Measurements from ENCODE around the gene WNT7A. TPM values are rescaled to one million over a fixed set of nuclear protein-coding genes. Genes with fewer than 3 reads are reported as not detected.

The WNT7A gene
- total RNA-seq, 2 donors from 2014 or later = under 0.01 TPM

GRCh38 chr3:13901935-13902584 is 22.2 kb upstream of the WNT7A start:
- peaks cover 0 to 44% (median 0%) of the 10 kb centered on the region in 3 donors for H3K9me3 ChIP-seq
- no peaks in the 10 kb centered on the region for H3K27me3 ChIP-seq
- TF ChIP-seq CTCF (IDR thresholded peaks at IDR 0.05) (no peak), POLR2A (IDR thresholded peaks at IDR 0.05) (no peak)
- ATAC-seq (no peak), DNase-seq (no peak)
- no peak overlapping the region for H3K4me3 ChIP-seq
- H3K4me1 ChIP-seq = no peaks in the 10 kb centered on the region
- intact Hi-C loops (cut with DNase I) = no loop called here
- H3K27ac ChIP-seq = no peak overlapping the region
- WGBS, 2 donors = 70 to 73% methylated on average over 1 of the region's 1 CpG
- no peaks in the 10 kb centered on the region for H3K36me3 ChIP-seq (replicated peaks in 1 of 2; ENCODE audit: insufficient read depth in 1 of 2, low read depth in 2 of 2)

- no peak for ATAC-seq
- H3K27ac ChIP-seq = no peak overlapping the region
- TF ChIP-seq POLR2A (IDR thresholded peaks at IDR 0.05) (no peak), CTCF (IDR thresholded peaks at IDR 0.05) (no peak)
- DNase-seq = no peak
- H3K36me3 ChIP-seq (replicated peaks in 1 of 2; ENCODE audit: insufficient read depth in 1 of 2, low read depth in 2 of 2) = no peaks in the 10 kb centered on the region
- H3K27me3 ChIP-seq = no peaks in the 10 kb centered on the region
- 72 to 80% methylated on average over 3 of the region's 3 CpGs for WGBS, 2 donors
- H3K4me3 ChIP-seq = no peak overlapping the region
- peaks cover 8% of the 10 kb centered on the region for H3K4me1 ChIP-seq
- intact Hi-C loops (cut with DNase I) = loop anchor here (10.0 kb wide), 2 partner anchors 226 to 566 kb away; partner anchors contain the start of genes CHCHD4 and TMEM43
- H3K9me3 ChIP-seq = peaks cover 0 to 14% (median 0%) of the 10 kb centered on the region in 3 donors
Measured at GRCh38 chr3:13898346-13898745, 18.5 kb upstream of the WNT7A start.

- no peak for TF ChIP-seq POLR2A (IDR thresholded peaks at IDR 0.05)
- TF ChIP-seq CTCF (IDR thresholded peaks at IDR 0.05) = peak; percentile 43 to 83 (median 78)
- 22 to 23% methylated on average over 12 of the region's 12 CpGs for WGBS, 2 donors
- Histone ChIP-seq H3K27me3 (no peaks in the 10 kb centered on the region), H3K36me3 (replicated peaks in 1 of 2; ENCODE audit: insufficient read depth in 1 of 2, low read depth in 2 of 2) (no peaks in the 10 kb centered on the region), H3K4me1 (peaks cover 8% of the 10 kb centered on the region), H3K9me3 (peaks cover 0 to 4% (median 0%) of the 10 kb centered on the region in 3 donors), H3K4me3 (no peak overlapping the region), H3K27ac (no peak overlapping the region)
- intact Hi-C loops (cut with DNase I) = loop anchor here (10.0 kb wide), 2 partner anchors 228 to 568 kb away; partner anchors contain the start of genes CHCHD4 and TMEM43
- peak; percentile 68 for ATAC-seq
- peak; percentile 67 to 77 (median 70) for DNase-seq
Measured at GRCh38 chr3:13896473-13897154, 16.7 kb upstream of the WNT7A start.

GRCh38 chr3:13895155-13896105 is 15.6 kb upstream of the WNT7A start:
- H3K36me3 ChIP-seq (replicated peaks in 1 of 2; ENCODE audit: insufficient read depth in 1 of 2, low read depth in 2 of 2) = no peaks in the 10 kb centered on the region
- H3K9me3 ChIP-seq = peaks cover 0 to 3% (median 0%) of the 10 kb centered on the region in 3 donors
- TF ChIP-seq CTCF (IDR thresholded peaks at IDR 0.05) (no peak), POLR2A (IDR thresholded peaks at IDR 0.05) (peak in 2 of 3 donors; percentile 68 to 78)
- ATAC-seq = peak; percentile 99
- intact Hi-C loops (cut with DNase I) = loop anchor here (10.0 kb wide), 2 partner anchors 229 to 569 kb away; partner anchors contain the start of genes CHCHD4 and TMEM43
- no peaks in the 10 kb centered on the region for H3K27me3 ChIP-seq
- 0 to 1% methylated on average over 45 to 85 of the region's 86 CpGs for WGBS, 2 donors
- H3K27ac ChIP-seq = peak overlapping the region in 3 of 4 donors; percentile 42 to 61 (median 51)
- peak; percentile 95 to 97 (median 96) for DNase-seq
- peaks cover 8% of the 10 kb centered on the region for H3K4me1 ChIP-seq
- H3K4me3 ChIP-seq = peak overlapping the region; percentile 19 to 23
